Activated CD8-positive, alpha-beta memory T cell treated with anti-CD3 and anti-CD28 coated beads, Interleukin-2, amount 10 ng/mL, durations not matched to agents 7 days and 5 days (primary cell): ENCODE results near the gene MAP6. TPM values are rescaled to one million over a fixed set of nuclear protein-coding genes. Genes with fewer than 3 reads are reported as not detected.

Experiments
- ATAC-seq: fragments of 150-1000 bp; cut with Tn5 transposase; one replicate; pipeline ENCODE4 v1.10.0; 2021; ENCODE audit warnings: moderate library complexity
- CTCF ChIA-PET: fragments of 350-600 bp; sonication (Branson Sonifier 250); formaldehyde crosslinking; loops from one replicate; lab custom pipeline; 2021; ENCODE audit warnings: antibody characterized with exemption; lab: Charles Lee
- DNase-seq: peaks from one replicate; pipeline ENCODE4 v3.0.0-alpha.2; 2020
- H3K27ac Mint-ChIP-seq: one replicate; pipeline ENCODE4 v1.8.0; 2021; ENCODE audit warnings: mild to moderate bottlenecking, mixed read lengths
- H3K27me3 Mint-ChIP-seq: one replicate; pipeline ENCODE4 v1.8.0; 2021; ENCODE audit warnings: mixed read lengths
- H3K36me3 Mint-ChIP-seq: one replicate; pipeline ENCODE4 v1.8.0; 2021; ENCODE audit warnings: mild to moderate bottlenecking, mixed read lengths
- H3K4me1 Mint-ChIP-seq: one replicate; pipeline ENCODE4 v1.8.0; 2021; ENCODE audit warnings: mixed read lengths
- H3K4me3 Mint-ChIP-seq: one replicate; pipeline ENCODE4 v1.8.0; 2021; ENCODE audit warnings: mild to moderate bottlenecking, moderate library complexity, mixed read lengths
- H3K9me3 Mint-ChIP-seq: one replicate; pipeline ENCODE4 v1.8.0; 2022; ENCODE audit warnings: low read depth, mixed read lengths
- total RNA-seq, 2 experiments: library from RNA; stranded (reverse); gene quantifications; one replicate each; pipeline ENCODE4 v1.2.3, GENCODE V29; 2021

Gene MAP6
- total RNA-seq, 2 experiments from 2014 or later, result 0.30 to 0.70 TPM

- Mint-ChIP-seq H3K27ac (no peak overlapping the region), H3K9me3 (no peaks in the 10 kb centered on the region), H3K4me1 (no peaks in the 10 kb centered on the region), H3K36me3 (no peaks in the 10 kb centered on the region), H3K4me3 (no peak overlapping the region), H3K27me3 (peaks cover 66% of the 10 kb centered on the region)
- no peak for DNase-seq
- CTCF ChIA-PET, result no interaction called here
- no peak for ATAC-seq
These were observed 35.3 kb downstream of the MAP6 start for GRCh38 chr11:75633409-75634066.

- Mint-ChIP-seq H3K27ac (no peak overlapping the region), H3K27me3 (peaks cover 65% of the 10 kb centered on the region), H3K4me3 (no peak overlapping the region), H3K9me3 (no peaks in the 10 kb centered on the region), H3K36me3 (no peaks in the 10 kb centered on the region), H3K4me1 (no peaks in the 10 kb centered on the region)
- CTCF ChIA-PET, result no interaction called here
- ATAC-seq (no peak), DNase-seq (no peak)
These were observed 35.9 kb downstream of the MAP6 start for GRCh38 chr11:75632962-75633361.

- no peak for ATAC-seq
- Mint-ChIP-seq H3K4me1 (no peaks in the 10 kb centered on the region), H3K36me3 (no peaks in the 10 kb centered on the region), H3K4me3 (no peak overlapping the region), H3K9me3 (no peaks in the 10 kb centered on the region), H3K27me3 (peaks cover 66% of the 10 kb centered on the region), H3K27ac (no peak overlapping the region)
- DNase-seq, result no peak
- CTCF ChIA-PET, result no interaction called here
These were observed 36.4 kb downstream of the MAP6 start for GRCh38 chr11:75632450-75632849.

DNA sequence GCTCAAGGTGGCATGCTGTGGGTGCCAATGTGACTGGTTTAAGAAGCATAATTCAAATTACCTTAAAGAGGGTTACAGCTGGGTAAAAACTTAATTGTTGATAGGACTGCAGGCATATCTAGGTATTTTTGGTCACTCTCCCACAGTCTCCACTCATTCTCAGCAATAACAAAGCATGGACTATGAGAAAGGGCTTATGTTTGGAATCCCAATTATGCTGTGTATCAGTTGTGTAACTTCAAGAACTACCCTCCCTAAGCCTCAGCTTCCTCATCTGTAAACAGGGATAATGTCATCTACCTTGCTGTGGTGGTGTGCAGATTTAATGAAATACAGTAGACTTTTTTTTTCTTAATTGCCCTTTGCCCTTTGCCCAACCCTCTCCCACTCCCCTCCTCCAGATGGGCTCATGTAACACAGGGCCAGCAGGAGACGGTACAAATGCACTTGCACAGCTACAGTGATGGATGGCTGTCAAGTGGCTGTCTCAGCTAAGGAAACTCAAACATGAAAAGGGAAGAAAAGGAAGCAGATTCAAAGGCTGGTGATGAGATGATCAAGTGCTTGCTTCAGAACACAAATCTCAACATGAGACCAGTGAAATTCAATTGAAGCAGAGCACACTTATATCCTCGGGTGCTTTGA, 37.6 kb downstream of the MAP6 start:
- CTCF ChIA-PET, result no interaction called here
- H3K9me3 Mint-ChIP-seq, result no peaks in the 10 kb centered on the region
- peaks cover 59% of the 10 kb centered on the region for H3K27me3 Mint-ChIP-seq
- ATAC-seq (no peak), DNase-seq (no peak)
- no peak overlapping the region for H3K4me3 Mint-ChIP-seq
- no peak overlapping the region for H3K27ac Mint-ChIP-seq
- H3K4me1 Mint-ChIP-seq, result no peaks in the 10 kb centered on the region
- no peaks in the 10 kb centered on the region for H3K36me3 Mint-ChIP-seq

DNA sequence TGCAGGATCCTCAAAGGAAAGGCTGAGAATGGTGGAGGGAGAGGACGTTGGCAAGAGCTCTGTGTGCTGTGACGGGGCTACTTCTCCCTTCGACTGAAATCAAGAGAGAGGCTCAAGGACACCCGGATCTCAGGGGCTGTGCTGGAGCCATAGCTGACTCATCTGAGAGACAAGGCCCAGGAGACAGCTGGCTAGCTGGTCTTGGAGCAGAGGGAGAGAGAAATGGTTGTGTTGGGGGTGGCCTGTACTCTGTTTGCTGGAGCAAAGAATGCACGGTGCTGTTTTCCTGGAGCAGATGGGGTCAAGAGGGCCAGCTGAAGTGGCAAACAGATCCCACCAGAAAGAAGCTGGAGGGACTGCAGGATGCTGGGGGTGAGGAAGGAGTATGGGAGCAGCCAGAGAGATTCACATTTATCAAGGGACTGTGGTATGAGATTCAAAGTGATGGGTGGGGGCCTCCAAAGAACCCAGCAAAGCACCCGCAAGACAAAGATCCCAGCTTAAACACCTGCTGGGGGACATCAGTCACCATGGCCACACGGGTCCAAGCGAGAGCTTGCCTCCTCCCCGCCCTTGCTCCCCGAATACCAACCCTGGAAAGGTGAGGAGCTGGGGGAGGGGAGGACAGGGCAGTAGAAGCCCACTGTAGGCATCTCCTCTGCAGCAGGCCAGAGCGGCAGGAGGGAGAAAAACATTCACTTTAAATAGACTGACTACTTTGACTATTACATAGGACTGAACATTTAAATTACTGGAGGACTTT, 40.8 kb downstream of the MAP6 start:
- H3K27me3 Mint-ChIP-seq, result peaks cover 43% of the 10 kb centered on the region
- ATAC-seq, result no peak
- no peaks in the 10 kb centered on the region for H3K4me1 Mint-ChIP-seq
- no peak overlapping the region for H3K4me3 Mint-ChIP-seq
- no peaks in the 10 kb centered on the region for H3K36me3 Mint-ChIP-seq
- CTCF ChIA-PET, result no interaction called here
- DNase-seq, result no peak
- H3K9me3 Mint-ChIP-seq, result no peaks in the 10 kb centered on the region
- no peak overlapping the region for H3K27ac Mint-ChIP-seq

DNA sequence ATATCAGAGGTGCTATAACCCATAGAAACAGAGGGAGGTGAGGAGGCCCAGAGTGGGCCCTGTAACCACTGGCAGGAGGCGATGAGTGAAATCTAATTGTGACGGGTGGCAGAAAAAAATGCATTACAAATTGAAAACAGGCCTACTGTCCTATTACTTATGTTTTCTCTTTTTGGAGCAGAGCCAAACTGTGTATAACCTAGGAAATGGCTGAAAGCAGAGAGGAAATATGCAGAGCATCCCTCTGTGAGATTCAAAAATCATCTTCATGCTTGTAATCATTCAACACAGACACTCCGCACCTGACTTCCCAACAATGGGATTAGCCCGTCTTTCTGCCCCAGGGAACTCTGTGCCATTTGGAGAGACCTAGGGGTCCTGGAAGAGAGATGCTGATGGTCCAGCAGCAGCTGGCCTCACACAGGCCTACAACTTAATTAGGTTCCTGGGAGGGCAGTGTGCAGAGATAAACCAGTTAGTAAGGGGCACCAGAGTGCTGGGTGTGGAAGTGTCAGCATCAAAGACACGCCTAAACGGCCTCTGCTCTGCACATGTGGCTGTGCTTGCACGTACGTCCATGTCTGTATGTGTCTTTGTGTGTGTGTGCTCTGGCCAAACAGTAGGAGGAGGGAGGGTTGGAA, 41.8 kb downstream of the MAP6 start:
- H3K9me3 Mint-ChIP-seq, result no peaks in the 10 kb centered on the region
- CTCF ChIA-PET, result no interaction called here
- DNase-seq (no peak), ATAC-seq (no peak)
- peaks cover 35% of the 10 kb centered on the region for H3K27me3 Mint-ChIP-seq
- H3K36me3 Mint-ChIP-seq, result no peaks in the 10 kb centered on the region
- H3K4me1 Mint-ChIP-seq, result no peaks in the 10 kb centered on the region
- no peak overlapping the region for H3K4me3 Mint-ChIP-seq
- H3K27ac Mint-ChIP-seq, result no peak overlapping the region

- Mint-ChIP-seq H3K4me1 (no peaks in the 10 kb centered on the region), H3K27ac (no peak overlapping the region), H3K27me3 (peaks cover 28% of the 10 kb centered on the region), H3K4me3 (no peak overlapping the region), H3K9me3 (no peaks in the 10 kb centered on the region), H3K36me3 (no peaks in the 10 kb centered on the region)
- CTCF ChIA-PET, result no interaction called here
- no peak for DNase-seq
- no peak for ATAC-seq
These were observed 42.6 kb downstream of the MAP6 start for GRCh38 chr11:75625991-75626888.

DNA sequence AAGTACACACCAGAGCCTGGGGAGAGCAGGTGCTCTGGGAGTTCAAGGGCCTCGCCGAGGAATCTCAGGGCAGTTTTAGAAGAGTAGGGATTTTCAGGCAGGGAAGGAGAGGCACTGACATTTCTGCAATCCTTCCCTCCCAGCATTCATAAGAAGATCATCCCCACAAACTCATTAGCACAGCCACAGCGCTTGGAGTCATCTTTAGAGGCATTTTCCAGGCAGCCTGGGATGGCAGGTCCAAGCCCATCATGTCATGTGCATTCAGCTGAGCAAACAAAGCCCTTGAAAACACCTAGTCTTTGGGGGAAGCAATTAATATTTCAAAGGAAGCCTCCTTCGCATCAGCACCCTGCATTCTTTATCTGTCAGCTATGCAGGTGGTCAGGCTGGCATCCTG, 43.8 kb downstream of the MAP6 start:
- CTCF ChIA-PET, result interaction anchor here (0.6 kb wide), 1 partner anchor 22 kb away, joined by 3 read pairs; no protein-coding TSS in a partner anchor
- H3K4me3 Mint-ChIP-seq, result no peak overlapping the region
- DNase-seq (no peak), ATAC-seq (no peak)
- no peak overlapping the region for H3K27ac Mint-ChIP-seq
- H3K9me3 Mint-ChIP-seq, result no peaks in the 10 kb centered on the region
- no peaks in the 10 kb centered on the region for H3K36me3 Mint-ChIP-seq
- no peaks in the 10 kb centered on the region for H3K4me1 Mint-ChIP-seq
- H3K27me3 Mint-ChIP-seq, result peaks cover 20% of the 10 kb centered on the region

GRCh38 chr11:75616281-75616680, 52.6 kb downstream of the MAP6 start:
- CTCF ChIA-PET, result no interaction called here

DNA sequence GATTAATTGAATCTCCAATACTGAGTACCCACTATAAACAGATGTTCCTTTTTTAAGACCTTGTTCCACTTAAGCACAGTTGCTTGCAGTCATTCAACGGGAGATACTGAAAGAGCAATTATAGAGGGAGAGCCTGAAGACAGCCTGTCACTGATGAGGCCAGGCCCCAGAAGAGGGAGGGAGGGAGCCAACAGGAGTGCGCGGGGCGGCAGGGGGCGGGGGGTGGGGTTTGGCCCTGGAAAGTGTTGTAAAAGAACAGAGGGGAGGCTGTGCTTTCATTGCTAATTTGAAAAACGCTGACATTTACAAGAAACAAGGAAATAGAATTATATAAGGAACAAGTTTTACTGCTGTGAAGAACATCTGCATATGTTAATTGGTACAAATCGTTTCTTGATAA, 53.1 kb downstream of the MAP6 start:
- Mint-ChIP-seq H3K4me1 (no peaks in the 10 kb centered on the region), H3K27me3 (peaks cover 23% of the 10 kb centered on the region), H3K4me3 (no peak overlapping the region), H3K36me3 (no peaks in the 10 kb centered on the region), H3K9me3 (no peaks in the 10 kb centered on the region), H3K27ac (no peak overlapping the region)
- CTCF ChIA-PET, result interaction anchor here (0.7 to 1.1 kb wide), 2 partner anchors 18 to 67 kb away, joined by 3 to 4 read pairs; no protein-coding TSS in a partner anchor
- DNase-seq, result no peak
- no peak for ATAC-seq

More at GRCh38 chr11:75616281-75616680, 52.6 kb downstream of the MAP6 start:
- Mint-ChIP-seq H3K27ac (no peak overlapping the region), H3K9me3 (no peaks in the 10 kb centered on the region), H3K36me3 (no peaks in the 10 kb centered on the region), H3K4me1 (no peaks in the 10 kb centered on the region), H3K4me3 (no peak overlapping the region), H3K27me3 (peaks cover 20% of the 10 kb centered on the region)
- no peak for DNase-seq
- ATAC-seq, result no peak

DNA sequence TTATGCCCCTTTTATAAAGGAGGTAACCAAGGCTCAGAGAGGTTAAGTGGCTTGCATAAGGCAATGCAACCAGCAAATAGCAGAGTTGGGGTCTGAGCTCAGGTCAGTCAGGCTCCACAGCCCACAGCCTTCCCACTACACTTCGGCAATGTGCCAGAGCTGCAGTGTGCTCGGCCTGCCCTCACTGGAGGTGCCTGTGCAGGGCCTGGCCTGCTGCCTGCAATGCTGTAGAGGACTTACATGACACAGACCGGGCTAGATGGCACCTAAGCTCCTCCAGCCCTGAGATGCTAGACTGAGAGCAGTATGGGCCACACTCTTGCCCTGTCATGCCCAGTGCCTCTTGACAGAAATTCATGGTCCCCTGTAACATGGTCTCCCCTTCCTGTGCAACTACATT, 57.0 kb downstream of the MAP6 start:
- H3K9me3 Mint-ChIP-seq, result no peaks in the 10 kb centered on the region
- peaks cover 31% of the 10 kb centered on the region for H3K27me3 Mint-ChIP-seq
- DNase-seq, result no peak
- no peak overlapping the region for H3K4me3 Mint-ChIP-seq
- H3K4me1 Mint-ChIP-seq, result no peaks in the 10 kb centered on the region
- H3K27ac Mint-ChIP-seq, result no peak overlapping the region
- no peaks in the 10 kb centered on the region for H3K36me3 Mint-ChIP-seq
- CTCF ChIA-PET, result interaction anchor here (0.8 to 1.5 kb wide), 2 partner anchors 13 to 25 kb away, joined by 3 to 5 read pairs; no protein-coding TSS in a partner anchor
- ATAC-seq, result no peak

- H3K4me3 Mint-ChIP-seq, result no peak overlapping the region
- H3K27me3 Mint-ChIP-seq, result peaks cover 51% of the 10 kb centered on the region
- H3K36me3 Mint-ChIP-seq, result no peaks in the 10 kb centered on the region
- H3K27ac Mint-ChIP-seq, result no peak overlapping the region
- CTCF ChIA-PET, result no interaction called here
- H3K4me1 Mint-ChIP-seq, result peaks cover 4% of the 10 kb centered on the region
- DNase-seq, result no peak
- no peak for ATAC-seq
- no peaks in the 10 kb centered on the region for H3K9me3 Mint-ChIP-seq
These were observed 62.7 kb downstream of the MAP6 start for GRCh38 chr11:75606099-75606498.
